Measurements from ENCODE around the gene DIP2C.

DIP2C gene

DNA sequence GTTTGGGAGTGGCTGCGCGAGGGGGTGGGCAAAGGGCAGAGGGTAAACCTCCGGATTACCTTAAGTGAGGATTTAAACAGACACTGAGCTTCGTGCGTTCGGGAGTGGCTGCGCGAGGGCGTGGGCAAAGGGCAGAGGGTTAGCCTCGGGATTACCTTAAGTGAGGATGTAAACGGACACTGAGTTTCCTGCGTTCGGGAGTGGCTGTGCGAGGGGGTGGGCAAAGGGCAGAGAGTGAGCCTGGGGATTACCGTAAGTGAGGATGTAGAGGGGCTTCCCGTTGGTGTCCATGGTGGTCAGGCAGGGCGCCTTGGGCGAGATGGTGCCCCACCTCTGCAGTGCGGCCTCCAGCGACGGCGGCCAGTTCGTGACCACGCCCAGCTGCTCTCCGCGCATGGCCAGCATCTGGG, 275.8 kb downstream of the DIP2C start:
- DNase-seq (ENCODE audit: low read depth) = no peak

DNA sequence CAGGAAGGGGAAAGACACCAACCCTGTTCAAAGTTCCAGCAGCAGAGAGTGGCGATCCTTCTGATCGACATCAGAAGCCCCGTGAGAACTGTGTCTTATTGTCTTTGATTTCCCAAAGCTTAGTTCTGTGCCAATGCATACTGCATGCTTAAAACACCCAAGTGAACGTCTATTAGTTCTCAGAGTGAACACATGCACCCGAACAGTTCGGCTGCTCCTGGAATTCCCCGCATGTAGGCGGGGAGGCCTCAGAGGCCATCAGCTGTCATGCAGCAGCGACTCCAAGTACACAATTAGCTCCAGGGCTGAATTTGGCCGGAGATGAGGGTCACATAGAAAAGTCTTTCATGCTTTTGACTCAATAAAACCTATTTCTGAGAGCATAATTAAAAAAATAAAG, 277.4 kb downstream of the DIP2C start:
- DNase-seq (ENCODE audit: low read depth) = no peak

DNA sequence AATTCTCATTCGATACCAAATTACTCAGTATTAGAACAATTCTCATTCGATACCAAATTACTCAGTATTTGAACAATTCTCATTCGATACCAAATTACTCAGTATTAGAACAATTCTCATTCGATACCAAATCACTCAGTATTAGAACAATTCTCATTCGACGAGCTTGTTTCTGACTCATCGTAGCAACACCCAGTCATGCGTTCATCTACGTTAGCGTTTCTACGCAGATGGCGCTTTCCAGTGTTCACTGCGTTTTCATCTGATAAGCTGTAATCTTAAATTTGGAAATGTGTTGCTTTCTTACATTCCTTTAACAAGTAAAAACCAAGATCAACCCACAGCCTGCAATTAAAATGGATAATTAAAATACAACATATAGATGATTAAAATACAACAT, 277.9 kb downstream of the DIP2C start:
- DNase-seq (ENCODE audit: low read depth) = no peak

DNA sequence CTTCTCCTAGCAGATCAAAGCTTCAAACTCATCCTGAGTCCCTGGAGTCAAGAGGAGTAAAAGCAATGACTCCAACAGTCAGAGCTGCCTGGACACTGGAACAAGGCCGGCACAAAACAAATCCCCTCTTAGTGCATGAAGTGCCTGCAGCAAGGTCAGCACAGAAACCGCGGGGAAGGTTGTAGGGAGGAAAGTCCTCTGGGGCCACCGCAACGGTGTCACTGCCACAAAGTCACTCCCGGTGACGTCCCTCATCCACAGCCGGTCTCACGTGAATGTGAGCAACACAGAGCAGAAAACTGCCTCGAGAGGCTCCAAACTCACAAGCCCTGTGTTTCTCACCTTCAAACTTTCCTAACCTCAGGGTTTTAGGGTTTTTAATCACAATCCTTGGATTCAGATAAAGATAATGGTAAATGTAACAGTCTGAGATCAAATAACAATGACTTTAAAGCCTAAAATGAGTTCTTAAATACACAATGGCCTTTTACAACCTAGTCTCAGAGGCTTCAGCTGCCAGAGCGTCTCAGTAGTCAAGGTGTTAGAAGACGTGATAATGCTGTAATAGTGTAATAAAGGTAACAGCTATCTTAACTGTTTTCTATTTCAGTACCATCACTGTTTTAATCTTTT, 279.9 kb downstream of the DIP2C start:
- DNase-seq (ENCODE audit: low read depth) = no peak

DNA sequence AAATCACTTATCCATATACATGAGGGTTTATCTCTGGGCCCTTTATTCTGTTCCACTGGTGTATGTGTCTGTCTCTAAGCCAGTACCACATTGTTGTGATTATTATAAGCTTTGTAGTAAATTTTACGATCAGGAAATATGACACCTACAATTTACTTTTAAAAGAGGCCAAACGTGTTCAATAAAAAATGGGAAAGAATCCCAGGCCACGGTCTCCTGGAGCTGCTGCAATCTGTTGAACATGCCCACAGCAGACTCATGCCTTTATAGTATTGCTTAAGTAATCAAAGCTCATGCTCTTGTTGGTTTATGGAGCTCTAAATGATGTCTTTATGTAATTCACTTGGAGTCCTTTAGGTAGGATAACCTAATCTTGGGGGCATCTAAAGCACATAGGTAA, 281.2 kb downstream of the DIP2C start:
- no peak for DNase-seq (ENCODE audit: low read depth)

DNA sequence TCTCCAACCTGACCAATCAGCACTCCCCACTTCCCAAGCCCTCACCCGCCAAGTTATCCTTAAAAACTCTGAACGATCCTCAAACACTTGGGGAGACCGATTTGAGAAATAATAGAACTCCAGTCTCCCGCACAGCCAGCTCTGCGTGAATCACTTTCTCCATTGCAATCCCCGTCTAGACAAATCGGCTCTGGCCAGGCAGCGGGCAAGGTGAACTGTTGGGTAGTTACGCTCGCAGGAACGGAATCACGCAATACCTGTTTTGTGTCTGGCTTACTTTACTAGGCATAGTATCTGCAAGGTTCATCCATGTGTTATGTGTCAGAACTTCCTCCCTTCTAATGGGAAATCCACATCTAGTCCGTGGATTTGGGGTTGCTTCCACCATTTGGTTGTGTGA, 282.5 kb downstream of the DIP2C start:
- DNase-seq (ENCODE audit: low read depth) = no peak

DNA sequence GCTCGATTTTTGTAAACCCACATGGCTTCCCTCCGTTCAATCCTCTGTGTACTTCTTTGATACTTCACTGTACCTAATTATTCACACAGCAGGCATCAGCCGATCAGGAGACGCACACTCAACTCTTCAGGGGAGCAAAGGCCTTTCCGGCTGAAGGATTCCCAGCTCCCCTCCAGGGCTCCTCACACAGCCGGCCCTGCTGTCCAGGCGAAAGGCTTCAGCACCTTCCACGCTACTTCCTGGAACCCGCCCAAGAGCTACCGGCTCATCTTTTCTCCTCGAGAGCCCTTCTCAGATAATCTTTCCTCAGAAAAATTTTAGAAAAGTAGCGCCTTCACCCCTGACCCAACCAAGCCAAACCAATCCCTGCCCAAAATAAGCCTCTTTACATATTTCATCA, 283.8 kb downstream of the DIP2C start:
- DNase-seq (ENCODE audit: low read depth) = no peak

DNA sequence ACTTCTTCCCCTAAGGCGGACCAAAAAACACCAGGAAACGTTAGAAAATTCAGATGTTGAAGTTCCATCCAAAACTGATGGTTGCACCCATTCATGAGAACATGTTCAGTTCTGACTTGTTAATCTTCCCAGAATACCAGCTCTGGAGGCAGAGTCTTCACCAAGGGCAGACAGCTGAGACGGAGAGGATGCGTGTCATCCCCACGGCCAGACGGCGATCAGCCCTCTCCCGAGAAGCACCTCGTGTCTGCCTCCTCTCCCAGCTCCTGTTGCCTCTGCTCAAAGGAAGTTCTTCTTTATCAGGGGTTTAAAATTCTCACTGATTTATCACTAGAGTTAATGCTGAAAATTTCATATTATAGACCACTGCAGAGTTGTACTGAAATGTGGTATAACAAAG, 284.5 kb downstream of the DIP2C start:
- no peak for DNase-seq (ENCODE audit: low read depth)

DNA sequence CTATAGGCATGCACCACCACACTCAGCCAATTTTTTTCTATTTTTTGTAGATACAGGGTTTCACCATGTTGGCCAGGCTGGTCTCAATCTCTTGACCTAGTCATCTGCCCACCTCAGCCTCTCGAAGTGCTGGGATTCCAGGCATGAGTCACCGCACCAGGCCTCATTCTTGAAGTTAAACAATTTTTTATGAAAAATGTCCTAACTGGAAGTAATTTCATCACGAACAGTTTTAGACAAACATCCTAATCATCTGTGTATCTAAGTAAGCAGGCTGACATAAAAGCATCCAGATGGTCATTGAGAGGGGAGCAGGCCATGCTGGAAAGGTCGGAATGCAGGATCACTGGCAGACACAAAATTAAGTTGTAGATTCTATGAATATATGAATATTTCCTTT, 285.1 kb downstream of the DIP2C start:
- no peak for DNase-seq (ENCODE audit: low read depth)

DNA sequence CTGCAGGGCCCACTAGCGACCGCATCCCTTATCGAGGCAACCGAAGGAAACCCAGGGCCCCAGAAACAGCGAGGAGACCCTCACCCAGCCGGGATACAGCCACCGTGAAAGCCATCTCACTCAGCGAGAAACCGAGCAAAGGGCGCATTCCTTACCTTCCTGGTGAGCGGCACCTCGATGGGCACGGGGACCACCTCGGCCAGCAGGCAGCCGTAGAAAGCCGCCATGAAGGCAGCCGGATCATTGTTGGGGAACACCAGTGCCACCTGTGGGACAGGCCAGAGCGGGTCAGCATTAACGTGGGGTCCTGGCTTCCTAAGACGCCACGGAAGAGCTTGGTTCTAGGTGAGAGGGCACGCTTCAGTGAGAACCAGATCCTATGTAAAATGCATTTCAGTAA, 290.5 kb downstream of the DIP2C start:
- DNase-seq (ENCODE audit: low read depth) = no peak

DNA sequence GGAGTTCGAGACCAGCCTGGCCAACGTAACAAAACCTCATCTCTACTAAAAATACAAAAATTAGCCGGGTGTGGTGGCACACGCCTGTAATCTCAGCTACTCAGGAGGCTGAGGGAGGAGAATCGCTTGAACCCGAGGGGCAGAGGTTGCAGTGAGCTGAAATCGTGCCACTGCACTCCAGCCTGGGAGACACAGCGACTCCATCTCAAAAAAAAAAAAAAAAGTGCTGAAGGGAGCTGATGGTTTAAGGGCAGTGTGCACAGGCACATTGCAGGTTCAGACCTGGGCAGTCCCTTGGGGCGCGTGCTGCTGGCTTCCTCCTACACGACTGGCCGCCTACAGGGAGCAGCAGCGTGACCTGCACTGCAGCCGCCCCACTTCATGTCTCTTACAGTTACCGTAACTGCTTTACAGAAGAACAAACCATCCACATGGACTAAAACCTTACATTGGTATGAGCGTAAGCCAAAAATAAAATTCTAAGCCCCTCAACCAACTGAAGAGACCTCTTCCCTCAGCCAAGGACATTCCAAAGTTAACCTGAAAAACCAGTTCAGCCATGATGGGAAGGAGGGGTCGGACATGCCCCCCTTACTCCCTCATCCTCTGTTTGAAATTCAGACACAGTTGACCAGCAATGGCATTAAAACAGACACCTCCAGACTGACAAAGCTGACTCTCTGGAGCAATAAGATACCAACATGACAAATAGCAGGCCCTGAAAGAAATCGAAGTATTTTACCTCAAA, 292.0 kb downstream of the DIP2C start:
- no peak for DNase-seq (ENCODE audit: low read depth)

DNA sequence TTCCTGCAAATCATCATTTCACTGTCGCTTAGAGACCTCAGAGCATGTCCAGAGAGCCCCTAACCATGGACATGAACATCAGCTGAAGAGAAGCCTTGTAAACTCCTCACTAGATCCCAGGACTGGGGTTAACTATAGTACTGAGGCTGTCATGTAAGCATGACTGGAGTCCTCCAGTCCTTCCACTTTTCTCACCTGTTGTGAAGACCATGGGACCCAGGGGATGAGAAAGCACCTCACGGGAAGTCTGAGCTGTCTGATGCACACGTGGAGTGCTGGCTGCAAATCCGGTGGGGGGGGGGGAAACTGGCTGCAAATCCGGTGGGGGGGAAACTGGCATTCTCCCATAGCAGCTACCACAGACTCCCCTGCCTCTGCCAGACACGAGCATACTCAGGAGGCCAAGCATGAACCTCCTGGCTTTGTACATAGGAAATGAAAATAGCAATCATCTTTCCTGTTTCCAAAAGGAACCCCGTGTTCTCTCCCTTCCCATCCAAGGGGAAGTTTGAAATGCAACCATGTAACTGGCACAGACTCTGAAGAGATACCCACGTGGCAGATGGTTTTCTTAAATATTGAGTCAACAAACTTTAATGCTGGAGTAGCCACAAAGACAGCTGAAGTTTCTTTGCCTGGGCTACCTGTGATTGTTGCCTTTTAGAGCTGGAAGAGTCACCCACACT, 292.8 kb downstream of the DIP2C start:
- DNase-seq (ENCODE audit: low read depth) = no peak

DNA sequence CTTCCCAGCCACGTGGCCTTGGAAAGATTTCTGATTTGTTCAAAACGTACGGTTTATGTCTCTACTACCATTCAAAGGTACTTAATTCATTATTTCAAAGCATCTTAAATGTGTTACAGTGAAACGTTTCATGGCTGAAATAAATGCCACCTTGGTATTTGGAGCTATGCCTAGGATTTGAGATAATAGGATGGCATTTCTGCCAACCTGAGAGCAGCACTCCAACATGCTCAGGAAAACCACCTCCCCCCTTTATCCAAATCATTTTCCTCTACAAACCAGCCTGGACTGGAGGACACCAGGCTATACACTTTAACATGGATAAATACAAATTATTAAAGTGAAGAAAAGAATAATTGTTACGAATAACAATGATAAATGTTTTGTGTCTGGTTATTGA, 293.4 kb downstream of the DIP2C start:
- no peak for DNase-seq (ENCODE audit: low read depth)

DNA sequence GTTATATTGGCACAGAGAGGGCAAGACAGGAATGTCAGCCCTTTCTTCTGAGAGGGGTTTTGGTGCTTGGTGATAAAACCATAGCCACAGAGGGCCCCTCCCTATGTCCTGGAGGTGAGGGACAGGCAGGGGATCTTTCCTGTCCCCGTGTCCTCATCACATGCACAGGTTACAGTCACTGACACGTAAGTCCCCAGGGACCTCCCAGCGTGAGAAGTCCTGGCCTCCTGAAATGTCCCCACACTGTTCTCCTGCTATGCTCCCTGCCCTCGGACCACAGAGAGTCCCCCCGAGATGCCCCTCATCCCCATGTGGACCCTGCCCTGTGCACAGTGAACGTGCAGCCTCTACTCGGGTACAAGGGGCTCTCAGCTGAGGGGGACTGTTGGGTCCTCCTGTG, 293.8 kb downstream of the DIP2C start:
- DNase-seq (ENCODE audit: low read depth) = no peak

DNA sequence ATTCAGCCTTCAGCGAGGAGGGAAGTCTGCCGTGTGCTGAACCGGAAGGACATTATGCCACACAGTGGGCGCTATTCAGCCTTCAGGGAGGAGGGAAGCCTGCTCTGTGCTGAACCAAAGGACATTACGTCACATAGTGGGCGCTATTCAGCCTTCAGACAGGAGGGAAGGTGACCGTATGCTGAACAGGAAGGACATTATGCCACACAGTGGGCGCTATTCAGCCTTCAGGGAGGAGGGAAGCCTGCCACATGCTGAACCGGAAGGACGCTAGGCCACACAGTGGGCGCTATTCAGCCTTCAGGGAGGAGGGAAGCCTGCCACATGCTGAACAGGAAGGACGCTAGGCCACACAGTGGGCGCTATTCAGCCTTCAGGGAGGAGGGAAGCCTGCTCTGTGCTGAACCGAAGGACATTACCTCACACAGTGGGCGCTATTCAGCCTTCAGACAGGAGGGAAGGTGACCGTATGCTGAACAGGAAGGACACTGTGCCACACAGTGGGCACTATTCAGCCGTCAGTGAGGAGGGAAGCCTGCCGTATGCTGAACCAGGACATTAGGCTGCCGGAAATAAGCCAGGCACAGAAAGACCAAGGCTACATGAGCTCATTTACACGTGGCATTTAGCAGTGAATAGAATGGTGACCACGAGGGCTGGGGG, 294.9 kb downstream of the DIP2C start:
- DNase-seq (ENCODE audit: low read depth) = peak; percentile 2

DNA sequence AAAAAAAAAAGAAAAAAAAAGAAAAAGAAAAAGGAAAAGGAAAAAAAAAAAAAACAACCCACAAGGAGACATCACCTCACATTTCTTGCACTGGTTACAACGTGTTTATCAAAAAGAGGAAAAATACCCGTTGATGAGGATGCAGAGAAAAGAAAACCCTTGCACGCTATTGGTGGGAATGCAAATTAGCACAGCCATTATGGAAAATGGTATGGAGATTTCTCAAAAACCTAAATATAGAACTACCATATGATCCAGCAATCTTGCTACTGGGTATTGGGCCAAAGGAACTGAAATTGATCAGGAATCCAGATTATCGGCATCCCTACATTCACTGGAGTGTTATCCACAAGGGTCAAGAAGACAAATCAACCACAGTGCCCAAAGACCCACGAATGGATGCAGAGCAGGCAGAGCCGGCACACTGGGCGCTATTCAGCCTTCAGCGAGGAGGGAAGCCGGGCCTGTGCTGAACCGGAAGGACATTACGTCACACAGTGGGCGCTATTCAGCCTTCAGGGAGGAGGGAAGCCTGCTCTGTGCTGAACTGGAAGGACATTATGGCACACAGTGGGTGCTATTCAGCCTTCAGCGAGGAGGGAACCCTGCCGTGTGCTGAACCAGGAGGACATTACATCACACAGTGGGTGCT, 295.6 kb downstream of the DIP2C start:
- DNase-seq (ENCODE audit: low read depth) = no peak

DNA sequence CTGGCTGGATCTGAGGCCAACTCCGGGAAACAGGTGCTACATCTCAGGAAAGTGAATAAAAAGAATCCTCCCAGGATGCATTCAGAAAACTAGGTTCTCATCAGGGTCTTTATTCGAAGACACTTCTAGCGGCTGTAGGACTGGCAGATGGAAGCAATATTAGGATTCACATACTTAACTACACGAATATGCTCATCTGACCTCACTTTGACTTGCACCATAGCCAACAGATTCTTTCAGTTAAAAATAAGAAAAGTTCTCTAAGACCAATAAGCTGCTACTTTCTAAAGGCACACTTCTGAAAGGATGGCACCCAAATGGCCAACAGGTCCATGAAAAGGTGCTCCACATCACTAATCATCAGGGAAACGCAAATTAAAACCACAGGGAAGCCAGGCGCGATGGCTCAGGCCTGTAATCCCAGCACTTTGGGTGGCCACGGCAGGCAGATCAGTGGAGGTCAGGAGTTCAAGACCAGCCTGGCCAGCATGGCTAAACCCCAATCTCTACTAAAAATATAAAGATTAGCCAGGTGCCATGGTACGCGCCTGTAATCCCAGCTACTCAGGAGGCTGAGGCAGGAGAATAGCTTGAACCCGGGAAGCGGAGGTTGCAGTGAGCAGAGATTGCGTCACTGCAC, 296.2 kb downstream of the DIP2C start:
- DNase-seq (ENCODE audit: low read depth) = no peak

DNA sequence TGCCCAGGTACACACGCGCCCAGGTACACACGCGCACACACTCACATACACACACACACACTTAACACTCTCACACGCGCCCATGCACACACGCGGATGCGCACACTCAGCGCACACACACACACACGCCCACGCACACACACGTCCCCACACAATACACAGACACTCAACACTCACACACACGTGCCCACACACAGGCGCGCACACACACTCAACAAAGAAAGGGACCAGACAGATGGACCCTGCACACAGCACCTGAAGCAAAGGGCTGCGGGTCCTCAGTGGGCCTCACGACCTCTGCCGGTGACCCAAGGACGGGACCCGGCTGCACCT, 296.8 kb downstream of the DIP2C start:
- no peak for DNase-seq (ENCODE audit: low read depth)

DNA sequence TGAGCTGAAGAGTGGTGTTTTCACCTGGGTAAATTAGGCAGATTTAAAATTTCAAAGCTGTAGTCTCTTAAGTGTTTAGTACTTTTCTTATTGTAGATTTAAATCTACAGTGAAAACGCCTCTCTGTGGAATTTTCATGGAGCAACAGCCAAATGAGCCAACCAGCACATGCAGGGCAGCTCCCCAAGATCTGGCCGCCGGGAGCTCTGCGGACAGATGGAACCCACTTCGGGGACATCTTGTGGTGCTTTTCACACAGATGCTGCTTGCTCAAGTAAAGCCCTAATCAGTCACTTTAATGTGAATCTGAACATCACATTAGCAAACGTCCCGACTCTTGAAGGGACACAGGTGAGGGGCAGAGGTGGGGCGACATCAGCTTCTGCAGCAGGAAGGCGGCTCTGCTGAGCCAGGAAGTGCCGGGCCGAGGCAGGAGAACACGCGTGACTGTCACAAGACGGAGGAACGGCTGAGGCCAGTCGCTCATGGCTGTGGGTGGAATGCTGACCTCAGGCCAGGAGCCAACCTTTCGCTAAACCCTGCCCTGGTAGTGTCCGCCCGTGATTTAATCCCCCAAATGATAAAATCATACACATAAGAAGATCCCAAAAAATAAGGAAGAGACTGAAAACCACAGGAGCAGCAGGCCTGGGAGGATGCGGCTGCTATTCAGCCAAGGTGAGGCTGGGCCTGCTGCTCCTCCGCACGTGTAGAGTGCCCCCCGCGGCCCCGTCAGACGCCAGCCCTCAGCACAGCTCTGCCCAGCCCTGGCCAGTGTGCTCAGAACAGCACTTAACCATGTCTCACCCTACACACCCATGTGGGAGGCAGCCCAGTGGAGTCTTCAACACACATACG, 297.4 kb downstream of the DIP2C start:
- DNase-seq (ENCODE audit: low read depth) = no peak

DNA sequence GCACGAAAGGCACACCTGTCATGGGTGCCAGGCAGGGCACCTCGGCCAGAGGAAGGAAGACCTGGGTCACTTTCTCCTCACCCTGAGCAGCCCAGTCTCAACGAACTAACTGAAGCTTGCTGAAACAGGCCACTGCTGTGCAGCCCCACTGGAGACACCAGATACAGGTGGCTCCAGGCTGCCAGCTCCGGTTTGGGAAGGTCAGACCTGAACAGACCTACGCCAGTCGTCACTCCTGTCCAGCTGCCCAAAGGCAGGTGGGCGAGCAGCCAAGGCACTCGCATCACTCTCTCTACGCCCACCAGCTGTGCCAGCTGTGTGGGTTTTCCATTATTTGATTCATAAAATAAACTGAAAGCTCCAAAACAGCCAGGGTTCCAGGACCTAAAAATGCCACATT, 298.2 kb downstream of the DIP2C start:
- DNase-seq (ENCODE audit: low read depth) = no peak

DNA sequence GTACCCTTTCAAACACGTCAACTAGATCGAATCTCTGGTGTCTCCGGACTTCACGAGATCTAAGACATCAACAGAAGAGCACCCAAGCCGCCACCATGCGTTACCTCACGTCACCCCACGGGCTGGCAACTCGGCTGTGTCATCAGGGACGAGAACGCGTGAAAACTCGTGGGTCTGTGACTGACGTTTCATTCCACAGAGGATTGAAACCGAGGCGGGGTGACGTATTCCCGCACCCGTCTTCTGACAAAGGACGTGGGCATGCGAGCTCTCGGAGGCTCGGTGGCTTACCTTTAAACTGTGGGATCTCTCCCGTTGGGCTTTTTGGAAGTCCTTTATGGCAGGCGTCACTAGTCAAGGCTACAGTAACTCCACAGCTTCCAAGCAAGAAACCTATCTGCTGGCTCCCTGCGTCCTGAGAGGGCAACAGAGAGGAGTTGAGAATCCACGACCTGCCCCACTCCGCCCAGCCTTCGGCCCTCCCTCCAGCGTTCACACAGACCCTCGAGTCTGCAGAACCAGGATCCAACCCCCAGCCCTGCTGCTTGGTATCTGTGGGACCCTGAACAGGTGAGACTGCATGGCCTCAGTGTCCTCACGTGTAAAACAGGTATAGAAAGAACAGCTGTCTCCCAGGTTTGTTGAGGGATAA, 298.9 kb downstream of the DIP2C start:
- no peak for DNase-seq (ENCODE audit: low read depth)

Data from activated gamma-delta T cell treated with anti-CD3 and anti-CD28 coated beads, Interleukin-2, amount 50 U/mL, for 16 hours (primary cell).